Measurements from ENCODE around the gene EPHB2. TPM values are rescaled to one million over a fixed set of nuclear protein-coding genes. Genes with fewer than 3 reads are reported as not detected.

The EPHB2 gene
- total RNA-seq, 2 experiments from 2014 or later: not detected

DNA sequence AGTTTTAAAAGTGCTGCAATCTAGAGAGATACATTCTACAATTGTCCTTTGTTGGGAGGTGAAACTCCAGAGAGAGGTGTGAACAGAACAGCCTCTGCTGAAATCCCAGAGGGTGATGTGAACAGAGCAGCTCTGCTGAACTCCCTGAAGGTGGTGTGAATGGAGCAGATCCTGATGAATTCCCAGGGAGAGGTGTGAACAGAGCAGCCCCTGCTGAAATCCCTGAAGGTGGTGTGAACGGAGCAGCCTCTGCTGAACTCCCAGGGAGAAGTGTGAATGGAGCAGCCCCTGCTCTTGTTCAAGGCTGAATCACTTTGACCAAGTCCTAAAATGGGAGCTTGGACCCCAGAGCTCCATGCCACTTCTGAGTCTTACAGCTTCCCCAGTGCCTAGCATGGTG lies 167.3 kb downstream of the EPHB2 start:
- DNase-seq: no peak
- CTCF ChIA-PET: no interaction called here

DNA sequence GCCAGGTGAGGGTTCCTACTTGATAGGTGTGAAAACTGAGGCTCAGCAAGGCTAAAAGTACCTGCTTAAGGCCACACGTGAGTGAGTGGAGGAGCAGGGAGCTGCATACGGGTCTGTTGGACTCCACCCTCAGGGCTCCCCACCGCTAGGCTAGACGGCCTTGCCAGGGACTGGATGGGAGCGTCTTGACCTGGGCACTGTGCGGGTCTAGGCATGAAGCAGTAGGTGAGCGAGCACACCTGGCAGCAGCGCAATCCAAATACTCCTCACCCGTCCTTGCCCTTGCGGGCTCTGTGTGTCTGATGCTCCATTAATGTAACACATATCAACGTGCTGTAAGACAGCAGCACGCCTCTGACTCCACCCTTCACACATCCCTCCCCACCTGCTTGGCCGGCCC lies 168.0 kb downstream of the EPHB2 start:
- Mint-ChIP-seq H3K27ac (no peak overlapping the region), H3K4me3 (no peak overlapping the region), H3K36me3 (ENCODE audit: low read depth) (no peaks in the 10 kb centered on the region), H3K27me3 (ENCODE audit: low read depth) (peaks cover under 1% of the 10 kb centered on the region), H3K4me1 (ENCODE audit: low read depth) (no peaks in the 10 kb centered on the region), H3K9me3 (no peaks in the 10 kb centered on the region)
- intact Hi-C loops (cut with micrococcal nuclease): no loop called here
- CTCF ChIA-PET: no interaction called here
- DNase-seq: no peak

More for the DNA sequence above, 167.3 kb downstream of the EPHB2 start:
- H3K27ac Mint-ChIP-seq: no peak overlapping the region
- H3K36me3 Mint-ChIP-seq (ENCODE audit: low read depth): no peaks in the 10 kb centered on the region
- no peaks in the 10 kb centered on the region for H3K9me3 Mint-ChIP-seq
- H3K4me1 Mint-ChIP-seq (ENCODE audit: low read depth): no peaks in the 10 kb centered on the region
- H3K27me3 Mint-ChIP-seq (ENCODE audit: low read depth): no peaks in the 10 kb centered on the region
- H3K4me3 Mint-ChIP-seq: no peak overlapping the region
- intact Hi-C loops (cut with micrococcal nuclease): no loop called here

- no peak overlapping the region for H3K27ac Mint-ChIP-seq
- no peak overlapping the region for H3K4me3 Mint-ChIP-seq
- no peaks in the 10 kb centered on the region for H3K4me1 Mint-ChIP-seq (ENCODE audit: low read depth)
- H3K27me3 Mint-ChIP-seq (ENCODE audit: low read depth): peaks cover 2% of the 10 kb centered on the region
- intact Hi-C loops (cut with micrococcal nuclease): no loop called here
- no peaks in the 10 kb centered on the region for H3K36me3 Mint-ChIP-seq (ENCODE audit: low read depth)
- no peaks in the 10 kb centered on the region for H3K9me3 Mint-ChIP-seq
- no peak for DNase-seq
- CTCF ChIA-PET: interaction anchor here (0.5 kb wide), 1 partner anchor 86 kb away, joined by 3 read pairs; no protein-coding TSS in a partner anchor
These were observed 168.8 kb downstream of the EPHB2 start for GRCh38 chr1:22879445-22879844.

DNA sequence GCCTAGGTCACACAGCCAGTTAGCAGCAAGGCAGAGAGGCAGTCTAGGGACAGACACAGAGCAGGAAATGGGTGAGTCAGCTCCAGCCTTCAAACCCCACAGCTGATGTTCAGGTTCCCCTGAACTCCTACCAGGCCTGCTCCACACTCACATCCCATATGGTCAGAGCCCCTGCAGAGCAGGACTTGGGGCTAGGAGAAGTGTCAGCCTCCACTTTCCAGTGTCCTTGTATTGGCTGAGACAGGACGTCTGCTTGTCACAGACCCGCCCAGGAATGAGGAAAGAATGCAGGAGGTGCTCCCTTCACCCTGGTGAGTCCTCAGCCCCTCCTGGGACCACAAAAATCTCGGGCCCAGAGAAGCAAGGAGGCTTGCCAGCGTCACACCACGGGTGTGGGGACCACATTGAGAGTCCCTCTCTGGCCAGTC lies 169.5 kb downstream of the EPHB2 start:
- intact Hi-C loops (cut with micrococcal nuclease): no loop called here
- no peak overlapping the region for H3K27ac Mint-ChIP-seq
- DNase-seq: no peak
- H3K4me3 Mint-ChIP-seq: no peak overlapping the region
- H3K4me1 Mint-ChIP-seq (ENCODE audit: low read depth): peaks cover 4% of the 10 kb centered on the region
- H3K9me3 Mint-ChIP-seq: no peaks in the 10 kb centered on the region
- H3K27me3 Mint-ChIP-seq (ENCODE audit: low read depth): peaks cover 2% of the 10 kb centered on the region
- CTCF ChIA-PET: no interaction called here
- H3K36me3 Mint-ChIP-seq (ENCODE audit: low read depth): no peaks in the 10 kb centered on the region

- Mint-ChIP-seq H3K4me3 (no peak overlapping the region), H3K27me3 (ENCODE audit: low read depth) (peaks cover 4% of the 10 kb centered on the region), H3K9me3 (no peaks in the 10 kb centered on the region), H3K27ac (no peak overlapping the region), H3K4me1 (ENCODE audit: low read depth) (peaks cover 6% of the 10 kb centered on the region), H3K36me3 (ENCODE audit: low read depth) (no peaks in the 10 kb centered on the region)
- DNase-seq: no peak
- CTCF ChIA-PET: interaction anchor here (0.5 to 1.0 kb wide), 2 partner anchors 81 to 242 kb away, joined by 3 to 6 read pairs; no protein-coding TSS in a partner anchor
- intact Hi-C loops (cut with micrococcal nuclease): no loop called here
These were observed 172.8 kb downstream of the EPHB2 start for GRCh38 chr1:22883406-22883805.

DNA sequence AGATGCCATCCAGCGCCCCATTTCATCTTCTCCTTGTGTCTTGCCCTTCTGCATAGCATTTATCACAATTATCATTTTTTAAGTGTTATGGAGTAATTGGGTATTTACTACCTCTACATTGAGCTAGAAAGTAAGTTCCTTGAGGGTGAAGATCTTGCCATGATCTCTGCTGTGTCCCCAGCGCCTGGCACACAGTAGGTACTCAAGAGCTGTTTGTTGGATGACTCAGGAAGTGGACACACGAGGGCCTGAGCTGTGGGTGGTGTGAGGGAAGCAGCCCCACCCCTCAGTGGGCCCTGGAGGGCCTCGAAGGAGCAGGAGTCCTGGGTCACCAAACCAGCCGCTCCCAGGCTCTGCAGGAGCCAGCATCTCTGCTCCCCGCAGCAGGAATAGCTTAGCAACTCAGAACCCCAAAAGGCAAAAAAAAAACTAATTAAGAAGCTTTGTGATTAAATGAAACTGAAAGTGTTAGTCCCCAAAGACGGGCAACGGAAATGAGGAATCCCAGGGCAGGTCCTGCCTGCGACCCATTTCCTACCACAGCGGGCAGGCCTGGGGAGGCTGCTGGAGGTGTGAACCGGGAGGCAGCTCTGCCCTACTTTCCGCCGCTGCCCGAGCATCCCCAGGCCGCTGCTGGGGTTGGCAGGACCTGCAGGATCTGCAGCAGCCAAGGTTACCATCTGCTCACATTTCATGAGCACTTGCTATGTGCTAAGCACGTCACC lies 174.3 kb downstream of the EPHB2 start:
- CTCF ChIA-PET: interaction anchor here (1.1 kb wide), 1 partner anchor 79 kb away, joined by 3 read pairs; no protein-coding TSS in a partner anchor
- Mint-ChIP-seq H3K9me3 (no peaks in the 10 kb centered on the region), H3K4me3 (no peak overlapping the region), H3K27me3 (ENCODE audit: low read depth) (peaks cover 7% of the 10 kb centered on the region), H3K36me3 (ENCODE audit: low read depth) (no peaks in the 10 kb centered on the region), H3K27ac (no peak overlapping the region), H3K4me1 (ENCODE audit: low read depth) (peaks cover 6% of the 10 kb centered on the region)
- intact Hi-C loops (cut with micrococcal nuclease): no loop called here
- DNase-seq: peak; percentile 10

DNA sequence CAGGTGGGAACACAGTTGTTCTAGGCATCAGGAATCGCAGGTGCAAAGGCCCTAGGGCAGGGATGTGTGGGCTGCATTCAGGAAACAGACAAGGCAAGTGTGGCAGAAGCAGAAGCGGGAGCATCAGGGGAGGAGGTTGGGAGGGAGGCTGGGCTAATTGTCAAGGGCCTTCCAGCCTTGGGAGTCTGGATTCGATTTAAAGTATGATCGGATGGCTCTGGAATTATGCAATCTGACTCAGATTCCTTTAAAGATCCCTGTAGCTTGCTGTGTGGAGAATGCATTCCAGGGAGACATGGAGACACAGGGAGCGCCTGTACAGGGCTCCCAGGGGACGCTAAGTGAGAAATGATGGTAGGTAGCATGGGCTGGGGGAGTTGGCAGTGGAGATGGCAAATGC lies 175.6 kb downstream of the EPHB2 start:
- CTCF ChIA-PET: no interaction called here
- no peaks in the 10 kb centered on the region for H3K36me3 Mint-ChIP-seq (ENCODE audit: low read depth)
- peaks cover 6% of the 10 kb centered on the region for H3K4me1 Mint-ChIP-seq (ENCODE audit: low read depth)
- DNase-seq: no peak
- H3K4me3 Mint-ChIP-seq: no peak overlapping the region
- intact Hi-C loops (cut with micrococcal nuclease): no loop called here
- H3K27ac Mint-ChIP-seq: no peak overlapping the region
- H3K9me3 Mint-ChIP-seq: no peaks in the 10 kb centered on the region
- peaks cover 7% of the 10 kb centered on the region for H3K27me3 Mint-ChIP-seq (ENCODE audit: low read depth)

DNA sequence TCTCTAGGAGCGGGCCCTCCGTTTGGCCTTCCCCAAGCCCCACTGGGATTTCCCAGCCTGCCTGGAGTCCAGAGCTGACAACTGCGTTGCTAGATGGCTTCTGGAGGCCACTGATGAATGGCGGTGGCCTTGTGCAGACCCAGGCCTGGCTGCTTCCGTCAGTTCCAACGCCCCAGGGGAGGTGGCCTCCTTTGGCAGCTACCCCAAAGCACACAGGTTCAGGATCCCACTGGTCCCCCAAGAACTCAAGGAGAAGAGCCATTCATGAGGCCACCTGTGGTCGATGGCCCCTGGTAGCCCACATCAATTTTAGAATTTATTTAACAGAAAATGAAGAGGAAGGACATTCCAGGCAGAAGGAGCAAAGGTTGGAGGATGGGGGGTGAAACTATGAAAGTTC lies 176.9 kb downstream of the EPHB2 start:
- peaks cover 7% of the 10 kb centered on the region for H3K27me3 Mint-ChIP-seq (ENCODE audit: low read depth)
- H3K36me3 Mint-ChIP-seq (ENCODE audit: low read depth): no peaks in the 10 kb centered on the region
- CTCF ChIA-PET: no interaction called here
- intact Hi-C loops (cut with micrococcal nuclease): no loop called here
- peaks cover 6% of the 10 kb centered on the region for H3K4me1 Mint-ChIP-seq (ENCODE audit: low read depth)
- H3K4me3 Mint-ChIP-seq: no peak overlapping the region
- no peaks in the 10 kb centered on the region for H3K9me3 Mint-ChIP-seq
- DNase-seq: no peak
- H3K27ac Mint-ChIP-seq: no peak overlapping the region

DNA sequence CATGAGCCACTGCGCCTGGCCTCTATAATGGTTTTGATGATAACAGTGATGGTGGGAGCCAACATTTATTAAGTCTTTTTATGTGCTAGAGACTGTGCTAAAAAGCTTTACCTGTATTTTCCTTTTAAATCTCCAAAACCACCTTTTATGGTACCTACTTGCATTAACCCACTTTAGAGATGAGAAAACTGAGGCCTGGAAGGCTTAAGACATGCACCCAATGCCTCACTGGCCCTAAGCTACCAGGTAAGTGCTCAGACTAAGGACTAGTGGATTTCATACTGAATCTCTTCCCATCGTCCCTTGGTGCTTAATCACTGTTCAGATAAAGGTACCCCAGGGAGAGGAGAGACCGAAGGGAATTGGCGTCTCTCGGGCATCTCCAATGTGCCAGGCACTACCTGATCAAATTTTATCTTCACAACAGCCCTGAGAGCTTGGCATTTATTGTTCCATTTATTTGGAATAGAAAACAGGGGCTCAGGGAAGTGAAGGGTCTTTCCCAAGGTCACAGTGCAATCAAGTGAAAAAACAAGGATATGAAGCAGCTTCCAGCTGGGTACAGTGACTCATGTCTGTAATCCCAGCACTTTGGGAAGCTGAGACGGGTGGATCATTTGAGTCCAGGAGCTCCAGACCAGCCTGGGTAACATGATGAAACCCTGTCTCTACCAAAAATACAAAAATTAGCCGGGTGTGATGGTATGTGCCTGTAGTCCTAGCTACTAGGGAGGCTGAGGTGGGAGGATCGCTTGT lies 177.9 kb downstream of the EPHB2 start:
- Mint-ChIP-seq H3K27ac (no peak overlapping the region), H3K4me1 (ENCODE audit: low read depth) (peaks cover 6% of the 10 kb centered on the region), H3K4me3 (no peak overlapping the region), H3K9me3 (no peaks in the 10 kb centered on the region), H3K27me3 (ENCODE audit: low read depth) (peaks cover 7% of the 10 kb centered on the region), H3K36me3 (ENCODE audit: low read depth) (no peaks in the 10 kb centered on the region)
- intact Hi-C loops (cut with micrococcal nuclease): loop anchor here (1.0 kb wide), 1 partner anchor 184 kb away; no protein-coding TSS in a partner anchor
- DNase-seq: no peak
- CTCF ChIA-PET: interaction anchor here (0.9 to 1.2 kb wide), 4 partner anchors 12 to 215 kb away, joined by 3 to 5 read pairs (median 4); no protein-coding TSS in a partner anchor

DNA sequence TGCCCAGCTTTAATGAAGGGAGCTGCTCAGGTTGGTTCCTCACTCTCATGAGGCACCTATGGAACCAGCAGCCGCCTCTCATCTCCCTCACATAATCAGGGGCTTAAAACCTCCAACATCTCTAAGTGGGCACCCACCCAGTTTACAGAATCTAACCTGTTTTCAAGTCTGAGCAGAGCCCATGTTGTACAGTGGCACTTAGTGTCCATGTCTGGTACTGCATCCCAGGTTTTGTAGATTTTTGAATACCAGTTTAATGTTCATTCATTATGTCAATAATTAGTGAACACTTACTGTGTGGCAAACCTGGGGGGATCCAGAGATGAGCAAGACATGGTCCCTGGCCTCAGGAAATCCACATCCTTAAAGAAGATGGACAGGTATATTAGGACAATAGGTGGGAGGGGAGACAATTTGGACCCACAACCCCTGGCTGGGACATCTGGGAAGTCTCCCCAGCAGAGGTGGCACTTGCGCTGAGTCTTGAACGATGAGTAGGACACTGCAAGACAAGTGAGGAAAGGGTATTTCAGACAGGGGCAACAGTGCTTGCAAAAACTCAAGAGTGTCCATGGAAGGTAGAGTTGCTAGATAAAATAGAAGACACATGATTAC lies 178.7 kb downstream of the EPHB2 start:
- CTCF ChIA-PET: interaction anchor here (0.9 to 1.2 kb wide), 4 partner anchors 13 to 216 kb away, joined by 3 to 5 read pairs (median 4); no protein-coding TSS in a partner anchor
- DNase-seq: no peak
- no peaks in the 10 kb centered on the region for H3K36me3 Mint-ChIP-seq (ENCODE audit: low read depth)
- H3K27me3 Mint-ChIP-seq (ENCODE audit: low read depth): peaks cover 5% of the 10 kb centered on the region
- H3K9me3 Mint-ChIP-seq: no peaks in the 10 kb centered on the region
- intact Hi-C loops (cut with micrococcal nuclease): loop anchor here (1.0 kb wide), 1 partner anchor 185 kb away; no protein-coding TSS in a partner anchor
- H3K27ac Mint-ChIP-seq: no peak overlapping the region
- H3K4me1 Mint-ChIP-seq (ENCODE audit: low read depth): peaks cover 6% of the 10 kb centered on the region
- H3K4me3 Mint-ChIP-seq: no peak overlapping the region

- H3K9me3 Mint-ChIP-seq: no peaks in the 10 kb centered on the region
- no peak for DNase-seq
- no peak overlapping the region for H3K4me3 Mint-ChIP-seq
- H3K36me3 Mint-ChIP-seq (ENCODE audit: low read depth): no peaks in the 10 kb centered on the region
- peaks cover 5% of the 10 kb centered on the region for H3K27me3 Mint-ChIP-seq (ENCODE audit: low read depth)
- H3K4me1 Mint-ChIP-seq (ENCODE audit: low read depth): no peaks in the 10 kb centered on the region
- intact Hi-C loops (cut with micrococcal nuclease): no loop called here
- CTCF ChIA-PET: no interaction called here
- H3K27ac Mint-ChIP-seq: no peak overlapping the region
These were observed 182.2 kb downstream of the EPHB2 start for GRCh38 chr1:22892789-22893188.

DNA sequence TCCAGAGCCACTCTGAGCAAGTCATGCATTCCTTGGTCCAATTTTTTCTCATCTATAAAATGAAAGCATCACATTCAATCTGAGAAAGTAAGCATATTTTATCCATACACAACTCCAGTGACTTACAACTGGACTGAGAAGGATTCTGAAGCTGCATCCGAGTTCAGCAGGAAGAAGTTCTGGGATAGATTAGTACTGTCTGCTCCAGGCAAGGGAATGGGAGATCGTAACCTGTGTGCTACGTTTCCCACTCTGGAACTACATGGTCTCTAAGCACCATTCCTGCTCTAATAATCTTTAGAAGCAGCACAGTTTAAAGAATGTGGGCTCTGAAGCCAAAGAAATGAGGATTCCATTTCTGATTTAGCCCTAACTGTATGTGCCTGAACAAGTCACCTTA lies 182.7 kb downstream of the EPHB2 start:
- CTCF ChIA-PET: no interaction called here
- intact Hi-C loops (cut with micrococcal nuclease): no loop called here
- H3K4me3 Mint-ChIP-seq: no peak overlapping the region
- no peak for DNase-seq
- no peaks in the 10 kb centered on the region for H3K9me3 Mint-ChIP-seq
- H3K27me3 Mint-ChIP-seq (ENCODE audit: low read depth): peaks cover 9% of the 10 kb centered on the region
- no peaks in the 10 kb centered on the region for H3K36me3 Mint-ChIP-seq (ENCODE audit: low read depth)
- no peaks in the 10 kb centered on the region for H3K4me1 Mint-ChIP-seq (ENCODE audit: low read depth)
- H3K27ac Mint-ChIP-seq: no peak overlapping the region

Data from activated naive CD4-positive, alpha-beta T cell treated with anti-CD3 and anti-CD28 coated beads for 36 hours (primary cell).